Measurements from ENCODE around the gene BPGM. TPM values are rescaled to one million over a fixed set of nuclear protein-coding genes. Genes with fewer than 3 reads are reported as not detected.

The BPGM gene
- total RNA-seq, 1 experiment from 2014 or later, result 8.0 TPM

DNA sequence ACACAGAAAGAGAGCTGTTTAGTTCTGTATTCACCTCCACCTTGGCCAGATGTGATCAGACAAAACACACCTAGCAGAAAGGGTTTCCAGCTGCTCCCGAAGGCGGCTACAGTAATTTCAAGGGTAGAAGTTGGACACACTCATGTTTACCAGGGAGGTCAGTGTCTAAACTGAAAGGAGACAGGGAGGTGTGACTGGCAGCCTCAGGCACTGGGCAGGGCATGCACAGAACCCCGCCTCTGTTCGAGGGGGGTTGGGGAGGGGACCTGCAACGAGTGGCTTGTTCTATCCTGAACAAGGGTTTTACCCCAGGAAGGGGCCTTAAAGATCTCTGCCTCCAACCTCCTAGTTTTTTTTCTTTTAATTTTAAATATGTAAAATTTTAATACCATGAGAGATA lies 49.6 kb downstream of the BPGM start:
- no peak for DNase-seq (ENCODE audit: low spot score)

- no peak for DNase-seq (ENCODE audit: low spot score)
These were observed 50.7 kb downstream of the BPGM start for GRCh38 chr7:134697205-134697886.

GRCh38 chr7:134698481-134698880 lies 51.8 kb downstream of the BPGM start:
- no peak for DNase-seq (ENCODE audit: low spot score)

GRCh38 chr7:134699021-134699818 lies 52.6 kb downstream of the BPGM start:
- no peak for DNase-seq (ENCODE audit: low spot score)

- no peak for DNase-seq (ENCODE audit: low spot score)
These were observed 53.2 kb downstream of the BPGM start for GRCh38 chr7:134699899-134700298.

DNA sequence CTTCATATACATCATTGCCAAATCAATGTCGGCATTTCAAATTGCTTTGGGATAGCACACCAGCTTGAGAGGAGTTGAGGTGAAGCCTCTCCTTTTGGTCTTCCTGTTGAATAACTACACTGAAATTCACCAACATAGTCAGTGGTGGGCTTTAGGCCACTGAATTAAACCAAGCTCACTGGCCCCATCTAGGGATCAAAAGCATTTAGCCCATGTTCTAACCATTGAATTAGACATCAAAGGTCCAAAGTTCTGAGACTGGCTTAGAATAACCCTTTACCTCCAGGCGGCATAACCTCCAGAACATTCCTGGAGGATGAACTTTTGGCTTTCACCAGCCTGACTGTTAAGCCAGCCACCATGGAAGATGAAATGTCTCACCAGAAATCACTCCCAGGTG lies 54.6 kb downstream of the BPGM start:
- DNase-seq (ENCODE audit: low spot score), result peak; percentile 64

DNA sequence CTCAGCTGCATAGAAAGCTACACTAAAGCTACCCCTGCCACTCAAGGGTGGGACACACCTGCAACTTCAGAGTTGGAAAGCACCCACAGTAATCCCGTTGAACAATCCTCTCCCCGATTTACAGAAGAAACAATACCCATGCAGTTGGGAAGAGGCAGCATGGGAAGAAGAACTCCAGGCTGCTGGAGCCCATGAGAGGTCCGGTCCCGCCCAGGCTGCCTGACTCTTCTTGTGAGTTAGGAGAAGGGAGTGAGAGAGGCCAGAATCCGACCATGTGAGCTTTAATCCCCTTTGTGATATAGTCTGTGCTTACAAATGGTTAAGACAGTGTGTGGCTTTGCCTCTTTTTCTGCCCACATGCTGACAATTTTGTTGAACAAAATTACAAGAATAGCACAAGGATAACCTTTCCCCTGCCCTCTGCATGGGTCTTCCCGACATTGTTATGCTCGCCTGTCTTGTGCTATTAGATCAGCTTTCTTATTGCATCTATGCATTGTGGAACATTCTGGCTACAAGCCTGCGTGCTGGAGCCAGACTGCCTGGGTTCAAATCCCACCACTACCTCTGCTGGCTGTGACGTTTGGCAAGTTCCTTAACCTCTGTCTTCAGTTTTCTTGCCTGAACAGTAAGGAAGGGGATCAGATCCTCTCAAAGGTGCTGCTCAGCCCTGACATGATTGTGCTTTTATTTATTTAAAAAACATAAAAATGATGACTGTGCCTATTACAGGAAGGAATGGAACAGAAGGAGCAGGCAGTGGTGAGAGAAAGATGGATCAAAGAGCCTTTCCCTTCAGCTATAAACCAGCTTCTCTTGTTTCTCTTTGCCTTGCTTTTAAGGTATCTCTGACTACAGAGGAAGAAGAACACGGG lies 56.0 kb downstream of the BPGM start:
- DNase-seq (ENCODE audit: low spot score), result no peak

- no peak for DNase-seq (ENCODE audit: low spot score)
These were observed 56.6 kb downstream of the BPGM start for GRCh38 chr7:134703241-134703594.

- DNase-seq (ENCODE audit: low spot score), result no peak
These were observed 57.1 kb downstream of the BPGM start for GRCh38 chr7:134703782-134704181.

DNA sequence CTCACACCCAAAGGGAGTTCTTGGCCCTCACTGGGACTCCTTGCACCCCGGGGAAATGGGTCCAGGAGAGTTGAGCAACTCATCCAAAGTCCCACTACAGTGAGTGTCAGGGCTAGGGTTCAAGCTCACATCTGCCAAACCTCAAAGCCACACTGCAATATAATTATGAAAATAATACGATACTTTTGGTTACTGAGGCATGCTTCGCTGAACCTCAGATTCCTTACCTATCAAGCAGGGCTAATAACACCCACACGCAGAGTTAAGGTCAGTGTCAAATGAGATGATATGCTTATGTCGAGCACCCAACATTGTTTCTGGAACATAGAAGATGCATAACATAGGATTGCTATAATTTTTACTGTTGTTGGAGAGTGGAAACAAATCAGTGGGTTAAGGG lies 58.2 kb downstream of the BPGM start:
- no peak for DNase-seq (ENCODE audit: low spot score)

DNA sequence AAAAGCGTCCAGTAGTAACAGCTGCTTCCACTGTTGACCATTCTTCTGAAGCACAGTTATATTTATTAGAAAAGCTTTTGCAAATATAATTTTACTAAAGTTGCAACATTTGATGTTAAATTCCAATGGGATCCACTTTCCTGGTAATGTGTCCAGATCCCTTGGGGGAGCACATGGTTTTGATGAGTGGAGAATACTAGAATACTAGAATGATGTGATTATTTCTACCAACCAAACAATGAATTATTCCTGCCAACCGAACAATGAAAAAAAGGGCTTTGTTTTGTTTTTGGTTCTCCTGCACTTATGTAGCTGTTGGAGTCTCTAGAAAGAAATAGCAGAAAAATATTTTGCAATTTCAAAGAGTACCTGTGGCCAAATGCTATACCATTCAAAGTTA lies 59.1 kb downstream of the BPGM start:
- no peak for DNase-seq (ENCODE audit: low spot score)

DNA sequence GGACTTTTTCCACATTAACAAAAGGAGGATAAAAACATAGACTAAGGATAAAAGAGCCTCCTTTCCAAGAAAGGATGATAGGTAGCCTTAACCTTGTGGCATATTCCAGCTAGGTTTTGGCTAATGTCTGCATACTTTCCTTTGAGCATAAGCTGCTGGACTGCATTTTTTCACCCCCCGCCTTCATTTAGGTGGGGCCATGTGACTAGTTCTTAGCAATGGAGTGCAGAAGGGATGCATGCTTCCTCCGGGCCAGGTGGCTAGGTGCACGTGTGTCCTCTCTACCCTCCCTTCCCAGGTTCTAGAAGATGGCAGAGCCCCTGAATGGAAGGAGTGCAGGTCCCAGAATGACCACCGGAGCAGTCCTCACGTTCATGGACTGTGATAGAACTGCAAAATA lies 59.8 kb downstream of the BPGM start:
- no peak for DNase-seq (ENCODE audit: low spot score)

DNA sequence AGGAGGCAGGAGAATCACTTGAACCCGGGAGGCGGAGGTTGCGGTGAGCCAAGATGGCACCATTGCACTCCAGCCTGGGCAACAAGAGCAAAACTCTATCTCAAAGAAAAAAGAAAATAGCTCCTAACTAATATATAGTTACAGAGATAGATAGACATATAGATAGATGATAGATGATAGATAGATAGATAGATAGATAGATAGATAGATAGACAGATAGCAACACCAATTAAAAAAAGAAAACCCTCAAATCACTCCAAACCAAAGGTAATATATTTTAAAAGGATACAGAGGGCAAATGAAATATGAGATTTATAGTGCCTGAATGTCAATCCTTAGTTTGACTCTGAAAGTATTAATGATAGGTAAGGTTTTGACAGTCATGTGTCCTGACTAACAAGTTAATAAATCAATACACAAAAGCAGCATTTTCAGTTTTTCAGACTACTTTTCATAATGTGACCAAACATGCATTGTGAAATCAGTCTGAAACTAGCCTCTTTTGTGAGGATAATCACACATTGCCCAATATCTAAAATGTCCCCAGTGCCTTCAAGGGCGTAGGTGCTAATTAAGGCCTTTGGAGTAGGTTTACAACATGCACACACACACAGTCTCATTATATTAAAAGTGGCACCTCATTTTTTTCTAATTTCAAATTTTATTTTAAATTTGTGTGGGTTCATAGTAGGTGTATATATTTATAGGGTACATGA lies 61.2 kb downstream of the BPGM start:
- no peak for DNase-seq (ENCODE audit: low spot score)

DNA sequence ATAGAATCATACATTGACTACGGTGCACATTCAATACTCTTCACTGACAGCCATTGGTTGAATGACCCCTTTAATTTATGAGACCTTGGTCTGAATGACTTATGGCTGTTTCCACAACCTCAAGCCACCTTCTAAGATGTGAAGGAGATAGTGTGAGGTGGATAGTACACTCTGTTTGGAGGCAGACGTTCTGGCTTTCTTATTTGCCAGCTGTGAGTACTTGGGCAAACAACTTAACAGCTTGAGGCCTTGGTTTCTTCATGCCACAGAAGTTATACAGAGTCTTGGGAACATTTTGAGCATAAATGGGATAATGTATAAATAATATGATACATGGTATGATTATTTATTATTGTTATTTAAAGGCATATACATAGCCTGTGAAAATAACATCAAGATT lies 62.0 kb downstream of the BPGM start:
- DNase-seq (ENCODE audit: low spot score), result no peak

GRCh38 chr7:134709197-134709596 lies 62.5 kb downstream of the BPGM start:
- DNase-seq (ENCODE audit: low spot score), result no peak

DNA sequence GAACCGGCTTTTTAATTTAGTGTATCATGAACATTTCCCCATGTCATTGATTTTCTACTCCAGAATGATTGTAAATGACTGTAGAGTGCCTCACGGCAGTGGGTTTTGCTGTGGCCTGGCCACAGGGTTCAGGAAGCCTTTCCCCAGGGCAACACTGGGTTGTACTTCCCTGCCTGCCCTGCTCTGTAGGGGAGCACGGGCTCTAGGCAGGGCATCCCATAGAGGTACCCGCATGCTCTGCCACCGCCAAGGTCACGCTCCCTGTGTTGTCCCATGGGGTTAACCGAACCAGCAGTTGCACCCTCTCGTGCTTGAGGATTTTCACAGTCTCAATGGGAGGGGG lies 63.8 kb downstream of the BPGM start:
- no peak for DNase-seq (ENCODE audit: low spot score)

DNA sequence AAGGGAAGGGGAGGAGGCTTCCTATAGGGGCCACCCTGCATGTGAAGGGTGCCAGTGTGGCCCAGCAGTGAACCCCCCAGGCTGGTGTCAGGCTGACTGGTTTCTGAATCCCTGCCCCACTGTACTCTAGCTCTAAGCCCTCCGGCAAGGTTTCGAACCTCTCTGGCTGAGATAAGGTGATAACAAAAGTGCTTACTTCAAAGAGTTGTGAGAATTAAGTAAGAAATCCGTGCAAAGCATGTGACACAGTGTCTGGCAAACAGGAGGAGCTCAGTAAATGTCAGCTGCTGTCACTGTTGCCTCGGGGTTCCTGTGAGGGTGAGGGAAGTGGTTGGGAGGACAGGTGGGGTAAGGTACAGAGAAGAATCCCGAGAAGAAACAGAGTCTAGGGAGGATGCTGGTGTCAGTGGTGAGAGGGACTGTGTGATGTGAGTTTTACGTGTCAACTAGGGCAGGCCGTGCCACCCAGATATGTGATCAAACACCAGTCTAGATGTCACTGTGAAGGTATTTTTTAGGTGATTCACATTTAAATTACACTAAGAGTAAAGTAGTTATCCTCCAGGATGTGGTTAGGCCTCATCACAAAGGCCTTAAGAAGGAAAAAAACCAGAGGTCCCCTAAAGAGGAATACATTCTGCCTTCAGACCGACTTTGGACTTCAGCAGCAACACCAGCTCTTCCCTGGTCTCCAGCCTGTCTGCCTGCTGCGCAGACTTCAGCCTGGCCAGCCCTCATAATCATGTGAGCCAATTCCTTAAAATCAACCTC lies 64.4 kb downstream of the BPGM start:
- no peak for DNase-seq (ENCODE audit: low spot score)

- no peak for DNase-seq (ENCODE audit: low spot score)
These were observed 65.5 kb downstream of the BPGM start for GRCh38 chr7:134712196-134712595.

GRCh38 chr7:134714470-134715205 lies 68.0 kb downstream of the BPGM start:
- DNase-seq (ENCODE audit: low spot score), result no peak

DNA sequence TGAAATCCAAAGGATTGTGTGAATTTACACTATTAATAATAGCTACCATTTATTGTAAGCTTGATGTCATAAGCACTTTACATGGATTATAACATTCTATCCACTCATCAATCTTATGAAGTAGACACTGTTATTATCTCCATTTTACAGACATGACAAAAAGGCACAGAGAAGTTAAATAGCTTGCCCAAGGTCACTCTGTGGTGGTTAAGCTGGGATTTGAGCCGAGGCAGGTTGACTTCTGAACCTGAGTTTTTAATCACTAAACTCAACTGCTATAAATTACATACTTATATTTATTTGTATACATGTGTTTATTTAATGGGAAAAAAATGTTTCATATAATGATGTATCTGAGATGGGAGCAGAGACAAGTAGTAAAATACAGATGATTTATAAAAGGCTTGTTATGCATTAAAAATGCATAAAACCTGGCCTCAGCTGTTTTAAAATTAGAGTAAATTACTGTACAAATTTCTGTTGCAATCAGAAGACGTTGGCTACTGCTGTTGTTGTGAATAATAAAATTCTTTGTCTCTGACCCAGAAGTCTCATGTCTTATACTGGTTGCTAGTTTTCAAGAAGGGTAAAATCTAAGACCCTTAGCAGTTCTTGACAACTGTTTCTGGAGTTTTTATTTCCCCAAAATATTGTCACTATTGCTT lies 71.7 kb downstream of the BPGM start:
- DNase-seq (ENCODE audit: low spot score), result no peak

Measured in HT-29 (cell line).